Endothelial cell of umbilical vein (primary cell): ENCODE measurements around the gene SERINC2. TPM values are rescaled to one million over a fixed set of nuclear protein-coding genes. Genes with fewer than 3 reads are reported as not detected.
A peak's percentile ranks its signal among the peaks of the same experiment; 100 is the strongest.

Source experiments
- BruUV-seq: library from RNA; stranded (reverse); fragments of 400-500 nt; replicated peaks from 2 replicates; lab custom pipeline; 2021; lab: Mats Ljungman, UMichigan
- CTCF ChIA-PET: fragments of 300-600, 350-600 bp; sonication (Branson Sonifier 250); formaldehyde crosslinking; loops from one replicate; lab custom pipeline; 2021; ENCODE audit warnings: antibody characterized with exemption, inconsistent platforms; lab: Charles Lee
- POLR2A ChIA-PET: fragments of 300-600, 350-600 bp; sonication (Branson Sonifier 250); formaldehyde crosslinking; loops from one replicate; lab custom pipeline; 2021; ENCODE audit warnings: antibody characterized with exemption, inconsistent platforms; lab: Charles Lee
- DNase-seq: peaks from one replicate; pipeline ENCODE4 v3.0.0-alpha.2; 2011; ENCODE audit warnings: low read depth, low spot score
- FAIRE-seq: peaks from 2 replicates; lab custom pipeline; 2011; peaks lifted over from hg19 to GRCh38; lab: Jason Lieb, UNC
- H2AFZ ChIP-seq: 2 replicates; pipeline ENCODE4 v1.6.0; 2012; ENCODE audit warnings: low read depth, low read length, control low read depth, inconsistent platforms
- H3K27ac ChIP-seq: 2 replicates; pipeline ENCODE4 v1.5.1; 2011; ENCODE audit warnings: low read depth, mild to moderate bottlenecking, control low read depth, low read length, moderate library complexity; ENCODE audit not compliant: insufficient read depth
- H3K27me3 ChIP-seq, 2 experiments: 2 replicates each; pipeline versions ENCODE4 v1.6.0 to v1.6.1; 2011; ENCODE audit warnings: low read length in 2 of 2, mixed read lengths in 1 of 2; ENCODE audit not compliant: control insufficient read depth in 2 of 2, insufficient read depth in 2 of 2
- H3K36me3 ChIP-seq, 2 experiments: 2 replicates in 1 of 2; 3 replicates in 1 of 2; pipeline ENCODE4 v1.5.1; 2011; ENCODE audit warnings: low read length in 2 of 2, mild to moderate bottlenecking in 1 of 2, moderate library complexity in 1 of 2; ENCODE audit not compliant: control insufficient read depth in 2 of 2, insufficient read depth in 2 of 2; ENCODE audit errors: extremely low read depth in 1 of 2
- H3K4me1 ChIP-seq: 3 replicates; pipeline ENCODE4 v1.5.1; 2011; ENCODE audit warnings: mild to moderate bottlenecking, low read length; ENCODE audit not compliant: control insufficient read depth, insufficient read depth; ENCODE audit errors: extremely low read depth
- H3K4me2 ChIP-seq: 2 replicates; pipeline ENCODE4 v1.6.1; 2011; ENCODE audit warnings: low read length, control low read depth, mixed read lengths; ENCODE audit not compliant: insufficient read depth
- H3K4me3 ChIP-seq, 3 experiments: fragments of 200-600 bp in 1 of 3; sonication (generic), shearing (Covaris generic) in 1 of 3; replicated peaks in 1 of 3; 2 replicates each; pipeline ENCODE4 v1.5.1; 2011 to 2016; ENCODE audit warnings: control low read depth in 3 of 3, low read length in 3 of 3, mild to moderate bottlenecking in 2 of 3, inconsistent platforms in 1 of 3, low read depth in 1 of 3, moderate library complexity in 1 of 3; ENCODE audit not compliant: insufficient read depth in 1 of 3
- H3K79me2 ChIP-seq: 2 replicates; pipeline ENCODE4 v1.6.0; 2012; ENCODE audit warnings: low read length, inconsistent platforms; ENCODE audit not compliant: control insufficient read depth, insufficient read depth
- H3K9ac ChIP-seq: replicated peaks from 2 replicates; pipeline ENCODE3; 2011; ENCODE audit warnings: low read length, control low read depth; ENCODE audit not compliant: insufficient read depth; ENCODE audit errors: extremely low read depth
- H3K9me1 ChIP-seq: replicated peaks from 3 replicates; pipeline ENCODE4 v1.6.0; 2011; ENCODE audit warnings: mild to moderate bottlenecking, low read length; ENCODE audit not compliant: control insufficient read depth, insufficient read depth; ENCODE audit errors: extremely low read depth
- H3K9me3 ChIP-seq: replicated peaks from 2 replicates; pipeline ENCODE4 v1.5.1; 2012; ENCODE audit warnings: low read length, inconsistent platforms; ENCODE audit not compliant: control insufficient read depth, insufficient read depth
- H4K20me1 ChIP-seq: replicated peaks from 2 replicates; pipeline ENCODE3; 2011; ENCODE audit warnings: mild to moderate bottlenecking, low read length; ENCODE audit not compliant: control insufficient read depth, insufficient read depth; ENCODE audit errors: extremely low read depth
- CTCF ChIP-seq, 2 donors: IDR thresholded peaks; 1 replicate in 1 of 2; 2 replicates in 1 of 2; pipeline ENCODE4 v1.5.1; 2011; ENCODE audit warnings: low read length in 2 of 2, mild to moderate bottlenecking in 2 of 2, moderate library complexity in 2 of 2, control low read depth in 1 of 2, inconsistent platforms in 1 of 2, low read depth in 1 of 2; ENCODE audit not compliant: insufficient read depth in 1 of 2; ENCODE audit errors: extremely low read depth in 1 of 2
- EZH2 ChIP-seq: IDR thresholded peaks from 2 replicates; pipeline ENCODE4 v1.6.1; 2012; ENCODE audit warnings: borderline replicate concordance, low read depth, mild to moderate bottlenecking, moderate library complexity, low read length, inconsistent platforms; ENCODE audit not compliant: severe bottlenecking
- FOS ChIP-seq: IDR thresholded peaks from 2 replicates; pipeline ENCODE4 v1.6.1; 2011; ENCODE audit warnings: mild to moderate bottlenecking, low read length, moderate library complexity, borderline replicate concordance; ENCODE audit not compliant: insufficient read depth
- GATA2 ChIP-seq: IDR thresholded peaks from 2 replicates; pipeline ENCODE4 v1.7.0; 2011; ENCODE audit warnings: low read depth, mild to moderate bottlenecking, moderate library complexity, mixed read lengths, low read length; ENCODE audit not compliant: insufficient read length, insufficient read depth
- JUN ChIP-seq: IDR thresholded peaks from 2 replicates; pipeline ENCODE4 v1.6.1; 2011; ENCODE audit warnings: borderline replicate concordance, low read depth; ENCODE audit not compliant: insufficient read length, insufficient read depth
- MAX ChIP-seq: IDR thresholded peaks from 2 replicates; pipeline ENCODE4 v1.6.1; 2011; ENCODE audit not compliant: insufficient read depth, insufficient read length
- MYC ChIP-seq: IDR thresholded peaks from one replicate; pipeline ENCODE4 v1.6.1; 2011; ENCODE audit warnings: mild to moderate bottlenecking, low read depth, low read length
- POLR2A ChIP-seq: IDR thresholded peaks from 2 replicates; pipeline ENCODE4 v1.6.1; 2012; ENCODE audit warnings: low read depth, mild to moderate bottlenecking, control low read depth, low read length
- POLR2AphosphoS5 ChIP-seq: IDR thresholded peaks from 2 replicates; pipeline ENCODE4 v1.6.1; 2012; ENCODE audit warnings: low read depth, mild to moderate bottlenecking, control low read depth, low read length, moderate library complexity; ENCODE audit not compliant: insufficient read depth
- dilution Hi-C: fragments of 300-500 bp; cut with MboI; formaldehyde crosslinking; loops from one replicate; pipeline ENCODE4 v1.15.0; 2019; ENCODE audit warnings: low sequenced_read_pairs; ENCODE audit not compliant: extremely low pct_ligation_motif_present
- intact Hi-C: fragments of 100-400 bp; cut with micrococcal nuclease; formaldehyde crosslinking; loops from one replicate; pipeline ENCODE4 v1.10.0; 2022
- polyA plus RNA-seq, 4 experiments: library from polyadenylated mRNA; depleted of rRNA in 3 of 4; stranded (reverse) in 3 of 4; unstranded in 1 of 4; fragments of >200 nt; gene quantifications; 2 replicates each; pipeline versions ENCODE4 v1.2.1 to v1.2.3, GENCODE V29; 2011 to 2012; ENCODE audit warnings: missing spikeins in 1 of 4
- total RNA-seq: library from RNA; stranded (reverse); gene quantifications from 2 replicates; pipeline ENCODE4 v1.2.3, GENCODE V29; 2021

SERINC2 gene
- total and polyA plus RNA-seq, 2 donors (not counting 3 experiments of a cell fraction or from before 2014, with no cell fraction given), result 19.4 to 34.6 TPM

- DNase-seq, result no peak
- Histone ChIP-seq H3K79me2 (no peaks in the 10 kb centered on the region), H3K36me3 (no peaks in the 10 kb centered on the region), H4K20me1 (no peaks in the 10 kb centered on the region), H3K4me3 (peak overlapping the region in 2 of 3 experiments; percentile 17 to 43), H3K9ac (no peak overlapping the region), H2AFZ (no peak overlapping the region), H3K4me2 (peak overlapping the region; percentile 85), H3K4me1 (peaks cover 6% of the 10 kb centered on the region), H3K9me1 (no peaks in the 10 kb centered on the region), H3K27ac (no peak overlapping the region), H3K27me3 (no peaks in the 10 kb centered on the region), H3K9me3 (no peaks in the 10 kb centered on the region)
- POLR2A ChIA-PET, result interaction anchor here (0.6 kb wide), 1 partner anchor 629 kb away, joined by 8 read pairs; no protein-coding TSS in a partner anchor
- dilution Hi-C loops, result no loop called here
- no peak for TF ChIP-seq GATA2
- no peak for TF ChIP-seq POLR2A
- no peak for TF ChIP-seq FOS
- TF ChIP-seq MYC, result no peak
- no peak for TF ChIP-seq POLR2AphosphoS5
- no peak for TF ChIP-seq MAX
- no peak for TF ChIP-seq EZH2
- no peak for TF ChIP-seq CTCF (IDR thresholded peaks at IDR 0.05; ENCODE audit: extremely low read depth in 1 of 2, insufficient read depth in 1 of 2, low read depth in 1 of 2, low read length in 2 of 2)
- TF ChIP-seq JUN, result no peak
- CTCF ChIA-PET, result interaction anchor here (1.3 to 2.9 kb wide), 4 partner anchors 10 to 187 kb away, joined by 4 to 26 read pairs (median 10); no protein-coding TSS in a partner anchor
- intact Hi-C loops, result loop anchor here (1.0 kb wide), 1 partner anchor 50 kb away; no protein-coding TSS in a partner anchor
- FAIRE-seq, result no peak
- BruUV-seq, result no TSS peak
Observed at GRCh38 chr1:31372751-31373055, 40.3 kb upstream of the SERINC2 start.
